HG03469 (cell line): ENCODE measurements around the gene GLRA3.
A peak's percentile ranks its signal among the peaks of the same experiment; 100 is the strongest.
"Not testable (repeated sequence)": the region's sequence is repeated elsewhere in the genome, so short reads cannot be mapped to it uniquely, and the experiment has no call there.

Experiments used
- ATAC-seq: cut with Tn5 transposase; IDR thresholded peaks from one replicate; pipeline ENCODE4 v1.9.1; 2021; ENCODE audit warnings: mild to moderate bottlenecking, moderate library complexity, moderate number of reproducible peaks; ENCODE audit not compliant: unreplicated experiment

GLRA3 gene

GRCh38 chr4:174813292-174813691 is 15.8 kb downstream of the GLRA3 start:
- ATAC-seq: no peak

GRCh38 chr4:174810834-174811233 is 18.2 kb downstream of the GLRA3 start:
- ATAC-seq: no peak

- ATAC-seq: no peak
Observed at GRCh38 chr4:174808836-174809235, 20.2 kb downstream of the GLRA3 start.

DNA sequence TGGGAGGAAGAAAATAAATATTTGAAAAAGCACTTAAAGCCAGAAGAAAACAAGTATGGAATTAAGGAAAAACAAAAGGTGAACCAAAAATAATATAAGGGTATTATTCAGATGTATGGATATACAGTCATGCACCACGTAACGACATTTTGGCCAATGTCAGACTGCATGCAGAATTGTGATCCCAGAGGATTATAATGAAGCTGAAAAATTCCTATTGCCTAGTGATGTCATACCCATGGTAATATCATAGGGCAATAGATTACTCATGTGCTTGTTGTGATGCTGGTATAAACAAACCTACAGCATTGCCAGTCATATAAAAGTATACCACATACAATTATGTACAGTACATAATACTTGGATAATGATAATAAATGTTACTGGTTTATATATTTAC is 20.9 kb downstream of the GLRA3 start:
- no peak for ATAC-seq

DNA sequence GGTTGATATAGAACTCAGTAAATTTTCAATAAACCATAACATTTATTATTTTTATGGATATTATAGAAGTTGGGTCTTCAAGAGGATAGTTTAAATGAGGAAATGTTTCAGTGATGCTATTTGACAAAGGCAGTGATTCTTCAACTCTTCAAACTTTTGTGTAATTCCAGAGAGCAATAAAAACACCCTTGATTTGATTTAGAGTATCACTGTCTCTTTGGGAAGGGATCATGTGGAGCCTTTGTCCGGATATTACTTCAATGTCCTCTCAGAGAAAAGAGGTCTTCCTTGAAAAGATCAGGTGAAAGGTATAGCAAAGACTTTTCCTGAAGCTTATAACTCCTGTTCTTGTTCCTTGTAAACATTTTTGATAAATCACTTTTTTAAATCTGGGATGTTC is 23.3 kb downstream of the GLRA3 start:
- no peak for ATAC-seq

- ATAC-seq: no peak
Observed at GRCh38 chr4:174794543-174795094, 34.4 kb downstream of the GLRA3 start.

DNA sequence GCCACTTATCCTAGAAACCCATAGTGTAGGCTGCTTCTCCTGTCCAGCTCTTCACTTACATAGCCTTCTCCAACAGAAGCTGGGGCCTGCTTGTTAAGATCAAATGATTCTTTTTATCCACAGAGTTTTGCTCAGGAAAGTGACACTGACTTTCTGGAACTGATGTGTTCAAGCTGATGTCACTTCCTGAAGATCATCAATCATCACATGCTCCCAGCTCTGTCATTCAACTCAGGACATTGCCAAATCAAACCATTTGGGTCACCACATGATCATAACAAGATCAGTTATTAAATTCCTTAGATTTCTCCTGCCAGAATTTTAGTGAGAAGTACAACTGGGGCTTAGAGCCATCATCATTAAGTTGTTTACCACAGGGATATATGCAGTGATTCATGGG is 39.4 kb downstream of the GLRA3 start:
- no peak for ATAC-seq

DNA sequence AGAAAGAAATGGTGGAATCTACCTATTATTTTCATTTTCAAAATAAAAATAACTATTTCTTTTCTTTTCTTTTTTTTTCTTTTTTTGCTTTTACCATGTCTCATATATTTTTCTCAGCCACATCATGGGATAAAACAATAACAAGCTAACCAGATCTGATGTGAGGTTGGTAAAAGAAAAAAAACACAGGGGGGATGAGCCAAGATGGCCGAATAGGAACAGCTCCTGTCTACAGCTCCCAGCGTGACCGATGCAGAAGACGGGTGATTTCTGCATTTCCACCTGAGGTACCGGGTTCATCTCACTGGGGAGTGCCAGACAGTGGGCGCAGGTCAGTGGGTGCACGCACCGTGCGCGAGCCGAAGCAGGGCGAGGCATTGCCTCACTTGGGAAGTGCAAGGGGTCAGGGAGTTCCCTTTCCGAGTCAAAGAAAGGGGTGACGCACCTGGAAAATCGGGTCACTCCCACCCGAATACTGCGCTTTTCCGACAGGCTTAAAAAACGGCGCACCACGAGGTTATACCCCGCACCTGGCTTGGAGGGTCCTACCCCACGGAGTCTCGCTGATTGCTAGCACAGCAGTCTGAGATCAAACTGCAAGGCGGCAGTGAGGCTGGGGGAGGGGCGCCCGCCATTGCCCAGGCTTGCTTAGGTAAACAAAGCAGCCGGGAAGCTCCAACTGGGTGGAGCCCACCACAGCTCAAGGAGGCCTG is 50.6 kb downstream of the GLRA3 start:
- not testable (repeated sequence) for ATAC-seq

GRCh38 chr4:174775366-174775765 is 53.7 kb downstream of the GLRA3 start:
- ATAC-seq: no peak

DNA sequence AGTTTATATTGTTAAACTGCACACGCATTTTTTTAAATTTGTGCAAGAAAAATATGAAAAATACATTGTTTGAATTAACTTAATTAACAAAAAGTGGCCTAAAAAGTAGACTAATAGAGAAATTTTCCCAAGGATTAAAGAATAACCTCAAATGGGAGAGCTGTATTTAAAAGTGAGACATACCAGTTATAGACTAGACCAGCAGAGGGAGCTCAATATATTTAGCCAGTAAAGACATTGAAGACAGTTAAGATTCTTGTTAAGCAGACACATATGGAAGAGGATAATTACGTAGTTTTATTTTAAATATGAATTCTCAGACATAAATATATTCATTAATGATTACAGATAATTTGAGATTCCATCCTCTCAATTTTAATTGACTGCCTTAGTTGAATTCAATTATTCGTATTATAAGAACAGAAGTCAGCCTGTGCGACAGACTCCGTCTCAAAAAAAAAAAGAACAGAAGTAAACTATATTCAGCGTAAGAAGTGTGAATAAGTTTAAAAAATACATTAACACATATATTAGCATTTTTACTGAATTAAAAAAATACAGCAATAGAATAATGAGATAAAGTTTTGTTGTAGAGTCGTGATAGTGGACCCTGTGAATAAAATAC is 64.8 kb downstream of the GLRA3 start:
- peak; percentile 52 for ATAC-seq

GRCh38 chr4:174763454-174764104 is 65.5 kb downstream of the GLRA3 start:
- ATAC-seq: peak; percentile 82

- no peak for ATAC-seq
Observed at GRCh38 chr4:174761451-174761850, 67.6 kb downstream of the GLRA3 start.

DNA sequence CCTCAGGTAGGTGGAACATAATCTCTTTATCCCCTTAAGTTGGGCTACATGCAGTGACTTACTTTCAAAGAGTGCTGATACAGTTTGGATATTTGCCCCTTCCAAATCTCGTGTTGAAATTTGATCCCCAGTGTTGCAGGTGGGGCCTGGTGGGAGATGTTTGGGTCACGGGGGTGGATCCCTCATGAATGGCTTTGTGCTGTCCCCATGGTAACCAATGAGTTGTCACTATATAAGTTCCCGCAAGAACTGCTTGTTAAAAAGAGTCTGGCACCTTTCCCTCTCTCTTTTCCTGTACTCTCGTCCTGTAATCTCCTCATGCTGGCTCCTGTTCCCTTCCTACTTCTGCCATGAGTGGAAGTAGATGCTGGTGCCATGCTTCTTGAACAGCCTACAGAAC is 71.3 kb downstream of the GLRA3 start:
- ATAC-seq: no peak

DNA sequence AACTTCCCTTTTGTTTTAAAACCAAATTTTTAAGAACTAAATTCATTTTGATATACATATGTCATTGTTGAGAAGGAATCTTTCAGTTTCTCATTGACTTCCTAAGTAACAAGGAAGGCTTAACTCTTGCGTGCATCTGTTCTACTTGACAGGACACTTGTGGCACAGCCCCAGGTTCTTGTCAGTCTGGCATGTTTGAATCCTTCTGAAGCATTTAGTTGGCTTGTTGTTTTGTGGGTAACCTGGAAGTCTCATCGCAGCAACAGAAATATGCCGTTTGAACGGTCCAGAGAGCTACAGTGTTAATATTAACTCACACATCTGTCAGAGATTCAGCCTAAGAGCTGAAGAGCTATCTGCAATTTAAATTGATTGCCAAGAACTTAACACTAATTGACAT is 76.0 kb downstream of the GLRA3 start:
- ATAC-seq: no peak

GRCh38 chr4:174752026-174752425 is 77.0 kb downstream of the GLRA3 start:
- ATAC-seq: no peak

DNA sequence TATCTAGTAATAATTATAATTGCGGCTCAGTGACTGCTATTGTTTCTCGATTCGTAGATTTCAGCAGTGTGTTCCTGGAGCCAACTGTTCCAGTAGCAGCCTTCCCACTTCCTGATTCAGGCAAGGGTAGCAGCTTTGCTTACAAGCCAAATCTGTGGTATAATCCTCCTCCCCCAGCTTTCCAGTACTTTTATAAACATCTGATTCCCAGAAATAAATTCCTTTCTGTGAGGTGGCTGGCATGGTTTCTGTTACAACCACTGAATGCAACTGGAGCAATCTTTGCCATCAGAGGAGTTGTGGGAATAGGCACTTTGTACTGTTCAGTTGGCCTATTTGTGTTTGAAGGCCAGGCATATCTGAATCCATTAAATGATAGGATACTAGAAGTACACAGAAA is 80.0 kb downstream of the GLRA3 start:
- ATAC-seq: no peak

- no peak for ATAC-seq
Observed at GRCh38 chr4:174746710-174747109, 82.3 kb downstream of the GLRA3 start.

GRCh38 chr4:174742561-174742960 is 86.5 kb downstream of the GLRA3 start:
- no peak for ATAC-seq

GRCh38 chr4:174739576-174739975 is 89.5 kb downstream of the GLRA3 start:
- no peak for ATAC-seq

GRCh38 chr4:174734181-174734580 is 94.9 kb downstream of the GLRA3 start:
- no peak for ATAC-seq

GRCh38 chr4:174717828-174718227 is 111.2 kb downstream of the GLRA3 start:
- no peak for ATAC-seq
